Uterus (tissue), 2 donors: Measurements from ENCODE around the gene STK32C.

Experiments used
- POLR2A ChIP-seq, 2 donors: fragments of 450-650 bp; IDR thresholded peaks; one replicate each; pipeline ENCODE4 v1.6.1; 2016; ENCODE audit warnings: antibody characterized with exemption in 2 of 2, mild to moderate bottlenecking in 1 of 2, moderate library complexity in 1 of 2
- TF ChIP-seq, protein P1 (sequence below), 4 experiments: fragments of 200-600 bp in 2 of 4; fragments of 450-650 bp in 2 of 4; sonication (generic) in 2 of 4; IDR thresholded peaks; one replicate each; pipeline ENCODE4 v1.5.1; 2016 to 2019; ENCODE audit warnings: antibody characterized with exemption in 4 of 4, mild to moderate bottlenecking in 2 of 4, moderate library complexity in 1 of 4

DNA sequence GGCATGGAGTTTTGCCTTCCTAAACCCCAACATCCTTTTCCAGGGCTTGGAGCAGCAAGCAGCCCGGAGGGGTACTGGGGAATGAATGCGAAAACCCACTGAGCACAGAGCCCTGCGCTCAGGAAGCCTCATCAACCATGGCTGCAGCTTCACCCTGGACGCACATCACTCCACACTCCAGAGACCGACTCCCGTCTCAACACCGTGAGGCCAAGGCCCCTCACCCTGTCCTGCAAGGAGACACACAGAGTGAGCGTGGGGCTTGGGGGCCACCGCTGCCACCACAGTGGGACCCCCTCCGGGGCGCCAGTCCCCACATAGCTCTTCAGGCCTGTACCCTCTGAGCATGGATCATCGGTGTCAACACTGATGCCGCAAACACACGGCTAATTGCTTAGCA is 79.1 kb downstream of the STK32C start:
- no peak for TF ChIP-seq POLR2A (IDR thresholded peaks at IDR 0.05)
- TF ChIP-seq, protein P1, sequence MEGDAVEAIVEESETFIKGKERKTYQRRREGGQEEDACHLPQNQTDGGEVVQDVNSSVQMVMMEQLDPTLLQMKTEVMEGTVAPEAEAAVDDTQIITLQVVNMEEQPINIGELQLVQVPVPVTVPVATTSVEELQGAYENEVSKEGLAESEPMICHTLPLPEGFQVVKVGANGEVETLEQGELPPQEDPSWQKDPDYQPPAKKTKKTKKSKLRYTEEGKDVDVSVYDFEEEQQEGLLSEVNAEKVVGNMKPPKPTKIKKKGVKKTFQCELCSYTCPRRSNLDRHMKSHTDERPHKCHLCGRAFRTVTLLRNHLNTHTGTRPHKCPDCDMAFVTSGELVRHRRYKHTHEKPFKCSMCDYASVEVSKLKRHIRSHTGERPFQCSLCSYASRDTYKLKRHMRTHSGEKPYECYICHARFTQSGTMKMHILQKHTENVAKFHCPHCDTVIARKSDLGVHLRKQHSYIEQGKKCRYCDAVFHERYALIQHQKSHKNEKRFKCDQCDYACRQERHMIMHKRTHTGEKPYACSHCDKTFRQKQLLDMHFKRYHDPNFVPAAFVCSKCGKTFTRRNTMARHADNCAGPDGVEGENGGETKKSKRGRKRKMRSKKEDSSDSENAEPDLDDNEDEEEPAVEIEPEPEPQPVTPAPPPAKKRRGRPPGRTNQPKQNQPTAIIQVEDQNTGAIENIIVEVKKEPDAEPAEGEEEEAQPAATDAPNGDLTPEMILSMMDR (IDR thresholded peaks at IDR 0.05), result no peak
